ENCODE measurements around the gene GRIFIN.

The GRIFIN gene

GRCh38 chr7:2518737-2519118 lies 42.5 kb upstream of the GRIFIN start:
- TF ChIP-seq CTCF (IDR thresholded peaks at IDR 0.05; ENCODE audit: low read depth, low read length), result no peak
- no peaks in the 10 kb centered on the region for H3K27me3 ChIP-seq (ENCODE audit: insufficient read depth, low read depth, severe bottlenecking)
- DNase-seq, result no peak
- H3K27ac ChIP-seq, result peak overlapping the region; percentile 68
- no peak overlapping the region; the same call in 1 of the 2 replicates for H3K4me3 ChIP-seq (ENCODE audit: low read depth, low read length)
- H3K9me3 ChIP-seq (ENCODE audit: severe bottlenecking), result no peaks in the 10 kb centered on the region
- peaks cover 10% of the 10 kb centered on the region for H3K36me3 ChIP-seq

GRCh38 chr7:2517678-2518507 lies 41.7 kb upstream of the GRIFIN start:
- no peaks in the 10 kb centered on the region for H3K27me3 ChIP-seq (ENCODE audit: insufficient read depth, low read depth, severe bottlenecking)
- no peak overlapping the region for H3K4me3 ChIP-seq (ENCODE audit: low read depth, low read length)
- TF ChIP-seq CTCF (IDR thresholded peaks at IDR 0.05; ENCODE audit: low read depth, low read length), result peak; percentile 12; the same call in 1 of the 2 replicates
- peak overlapping the region; percentile 66 for H3K27ac ChIP-seq
- DNase-seq, result peak; percentile 84
- H3K36me3 ChIP-seq, result peaks cover 9% of the 10 kb centered on the region
- H3K9me3 ChIP-seq (ENCODE audit: severe bottlenecking), result no peaks in the 10 kb centered on the region

- Histone ChIP-seq H3K36me3 (peaks cover 7% of the 10 kb centered on the region), H3K9me3 (ENCODE audit: severe bottlenecking) (no peaks in the 10 kb centered on the region), H3K4me3 (ENCODE audit: low read depth, low read length) (no peak overlapping the region), H3K27me3 (ENCODE audit: insufficient read depth, low read depth, severe bottlenecking) (no peaks in the 10 kb centered on the region), H3K27ac (peak overlapping the region; percentile 66)
- no peak for TF ChIP-seq CTCF (IDR thresholded peaks at IDR 0.05; ENCODE audit: low read depth, low read length)
- no peak for DNase-seq
Observed at GRCh38 chr7:2517026-2517425, 40.8 kb upstream of the GRIFIN start.

GRCh38 chr7:2516194-2516555 lies 40.0 kb upstream of the GRIFIN start:
- Histone ChIP-seq H3K9me3 (ENCODE audit: severe bottlenecking) (no peaks in the 10 kb centered on the region), H3K36me3 (no peaks in the 10 kb centered on the region), H3K4me3 (ENCODE audit: low read depth, low read length) (no peak overlapping the region), H3K27ac (peak overlapping the region; percentile 66; the same call in 1 of the 2 replicates), H3K27me3 (ENCODE audit: insufficient read depth, low read depth, severe bottlenecking) (no peaks in the 10 kb centered on the region)
- no peak for TF ChIP-seq CTCF (IDR thresholded peaks at IDR 0.05; ENCODE audit: low read depth, low read length)
- DNase-seq, result no peak

GRCh38 chr7:2515424-2516193 lies 39.4 kb upstream of the GRIFIN start:
- no peak for TF ChIP-seq CTCF (IDR thresholded peaks at IDR 0.05; ENCODE audit: low read depth, low read length)
- H3K27ac ChIP-seq, result 0 out of 2 replicates have a peak overlapping the region, but pooled peaks have one; percentile 12
- H3K4me3 ChIP-seq (ENCODE audit: low read depth, low read length), result no peak overlapping the region
- DNase-seq, result no peak
- no peaks in the 10 kb centered on the region for H3K36me3 ChIP-seq
- no peaks in the 10 kb centered on the region for H3K9me3 ChIP-seq (ENCODE audit: severe bottlenecking)
- no peaks in the 10 kb centered on the region for H3K27me3 ChIP-seq (ENCODE audit: insufficient read depth, low read depth, severe bottlenecking)
